ENCODE data around the gene IL1RAPL2.
"Not testable (repeated sequence)": the region's sequence is repeated elsewhere in the genome, so short reads cannot be mapped to it uniquely, and the experiment has no call there.

Gene IL1RAPL2

GRCh38 chrX:105636667-105637066 lies 1070.7 kb downstream of the IL1RAPL2 start:
- no peak for DNase-seq

DNA sequence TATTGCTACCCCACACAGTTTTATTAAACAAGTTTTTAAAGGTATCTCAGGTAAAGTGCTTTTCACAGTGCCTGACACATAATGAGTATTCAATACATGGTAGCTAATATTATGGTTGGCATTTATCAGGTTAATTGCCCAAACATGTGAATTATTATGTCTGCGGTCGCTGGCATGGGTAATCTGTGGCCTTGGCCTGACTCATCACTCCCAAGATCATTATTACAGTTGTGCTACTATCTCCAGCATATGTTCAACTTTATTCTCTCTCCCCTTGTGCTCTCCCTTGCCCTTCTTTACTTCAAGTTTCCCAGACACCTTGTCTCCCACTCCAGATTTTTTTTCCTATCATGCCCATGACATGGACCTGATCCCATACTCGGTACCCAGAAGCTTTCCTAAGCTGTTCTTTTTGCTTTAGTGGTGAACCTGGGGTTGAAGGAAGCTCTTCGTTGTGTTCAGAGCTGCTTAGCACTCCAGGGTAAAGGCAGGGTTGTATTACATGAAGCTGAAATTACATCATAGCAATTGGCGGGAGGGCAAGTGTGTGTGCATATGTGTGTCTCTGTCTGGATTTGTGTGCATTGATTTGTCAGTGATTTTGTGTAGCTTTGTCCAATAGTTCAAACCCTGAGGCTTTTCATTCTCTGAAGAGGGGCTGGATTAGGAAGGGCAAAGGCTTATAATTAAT lies 1079.8 kb downstream of the IL1RAPL2 start:
- DNase-seq: no peak

- DNase-seq: no peak
These were observed 1080.8 kb downstream of the IL1RAPL2 start for GRCh38 chrX:105646592-105647372.

- no peak for DNase-seq
These were observed 1081.8 kb downstream of the IL1RAPL2 start for GRCh38 chrX:105647749-105648148.

DNA sequence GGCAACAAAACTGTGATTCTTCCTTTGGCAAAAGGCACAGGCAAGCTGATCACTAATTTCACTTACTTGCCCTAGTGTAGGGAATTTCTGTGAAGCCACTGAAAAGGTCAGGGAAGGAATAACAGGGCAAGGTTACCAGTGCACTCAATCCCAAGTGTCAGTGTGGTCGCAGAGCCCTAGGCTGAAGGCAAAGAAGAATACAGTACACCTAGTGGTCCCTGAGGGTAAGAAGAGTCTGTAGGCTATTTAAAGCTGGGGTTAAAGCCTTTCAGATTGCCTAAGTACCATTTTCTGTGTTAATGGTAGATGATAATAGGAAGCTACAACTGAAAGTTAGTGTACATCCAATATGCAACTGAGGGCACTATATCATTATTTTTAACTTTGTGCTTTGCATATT lies 1082.7 kb downstream of the IL1RAPL2 start:
- DNase-seq: no peak

GRCh38 chrX:105650577-105650976 lies 1084.6 kb downstream of the IL1RAPL2 start:
- DNase-seq: no peak

- DNase-seq: no peak
These were observed 1085.0 kb downstream of the IL1RAPL2 start for GRCh38 chrX:105650986-105651385.

GRCh38 chrX:105653891-105654290 lies 1087.9 kb downstream of the IL1RAPL2 start:
- no peak for DNase-seq

GRCh38 chrX:105658136-105658535 lies 1092.1 kb downstream of the IL1RAPL2 start:
- no peak for DNase-seq

GRCh38 chrX:105662248-105662647 lies 1096.2 kb downstream of the IL1RAPL2 start:
- DNase-seq: no peak

DNA sequence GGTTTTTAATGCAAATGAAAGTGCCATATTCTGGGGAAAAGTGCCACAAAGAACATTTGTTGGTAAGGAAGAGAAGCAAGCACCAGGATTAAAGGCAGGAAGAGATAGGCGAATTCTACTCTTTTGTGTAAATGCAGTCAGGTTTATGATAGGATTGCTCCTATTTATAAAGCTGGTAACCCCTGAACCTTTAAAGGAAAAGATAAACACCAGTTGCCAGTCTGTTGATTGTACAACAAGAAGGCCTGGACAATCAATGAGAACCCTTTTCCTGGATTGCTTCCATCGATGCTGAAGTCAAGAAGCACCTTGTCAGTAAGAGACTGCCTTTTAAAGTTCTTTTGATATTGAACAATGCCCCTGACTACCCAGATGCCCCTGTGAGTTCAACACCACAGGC lies 1098.2 kb downstream of the IL1RAPL2 start:
- no peak for DNase-seq

DNA sequence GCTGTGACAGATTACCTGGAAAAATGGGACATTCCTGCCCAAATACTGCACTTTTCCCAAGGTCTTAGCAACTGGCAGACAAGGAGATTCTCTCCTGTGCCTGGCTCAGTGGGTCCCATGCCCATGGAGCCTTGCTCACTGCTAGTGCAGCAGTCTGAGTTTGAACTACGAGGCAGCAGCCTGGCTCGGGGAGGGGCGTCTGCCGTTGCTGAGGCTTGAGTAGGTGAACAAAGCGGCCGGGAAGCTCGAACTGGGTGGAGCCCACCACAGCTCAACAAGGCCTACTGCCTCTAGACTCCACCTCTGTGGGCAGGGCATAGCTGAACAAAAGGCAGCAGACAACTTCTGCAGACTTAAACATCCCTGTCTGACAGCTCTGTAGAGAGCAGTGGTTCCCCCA lies 1118.3 kb downstream of the IL1RAPL2 start:
- DNase-seq: not testable (repeated sequence)

DNA sequence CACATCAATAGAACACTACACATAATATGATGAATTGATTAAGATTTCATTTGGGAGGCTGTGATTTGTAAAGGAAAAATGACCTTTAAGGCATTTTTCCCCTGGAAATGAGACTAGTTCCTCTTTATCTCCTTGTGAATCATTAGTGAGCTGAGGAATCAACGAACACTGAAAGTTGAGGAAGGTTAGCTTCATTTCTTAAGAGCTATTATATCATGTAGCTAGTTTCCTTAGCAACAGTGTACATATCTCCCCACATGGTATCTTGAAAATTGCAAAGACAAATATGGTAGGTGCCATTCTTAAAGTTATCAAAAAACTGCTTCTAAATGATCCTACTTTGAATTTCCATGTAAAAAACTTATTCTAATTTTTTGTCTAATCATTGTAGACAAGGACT lies 1128.8 kb downstream of the IL1RAPL2 start:
- no peak for DNase-seq

DNA sequence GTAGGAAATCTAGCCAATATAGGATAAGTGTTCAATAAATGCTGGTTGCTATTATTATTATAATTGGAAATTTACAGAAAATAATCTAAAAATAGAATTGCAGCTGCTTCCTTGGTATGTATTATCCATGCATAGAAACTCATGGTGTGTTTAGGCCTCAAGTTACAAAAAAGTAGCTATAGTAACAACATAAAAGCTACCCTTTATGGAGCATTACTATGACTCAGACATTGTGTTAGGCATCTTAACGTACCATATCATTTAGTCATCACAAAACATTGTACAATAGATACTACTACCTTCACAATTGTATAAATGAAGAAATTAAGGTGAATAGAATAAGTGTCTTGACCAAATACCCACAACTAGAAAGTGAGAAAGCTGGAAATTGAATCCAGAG lies 1129.5 kb downstream of the IL1RAPL2 start:
- no peak for DNase-seq

- no peak for DNase-seq
These were observed 1130.9 kb downstream of the IL1RAPL2 start for GRCh38 chrX:105696870-105697269.

DNA sequence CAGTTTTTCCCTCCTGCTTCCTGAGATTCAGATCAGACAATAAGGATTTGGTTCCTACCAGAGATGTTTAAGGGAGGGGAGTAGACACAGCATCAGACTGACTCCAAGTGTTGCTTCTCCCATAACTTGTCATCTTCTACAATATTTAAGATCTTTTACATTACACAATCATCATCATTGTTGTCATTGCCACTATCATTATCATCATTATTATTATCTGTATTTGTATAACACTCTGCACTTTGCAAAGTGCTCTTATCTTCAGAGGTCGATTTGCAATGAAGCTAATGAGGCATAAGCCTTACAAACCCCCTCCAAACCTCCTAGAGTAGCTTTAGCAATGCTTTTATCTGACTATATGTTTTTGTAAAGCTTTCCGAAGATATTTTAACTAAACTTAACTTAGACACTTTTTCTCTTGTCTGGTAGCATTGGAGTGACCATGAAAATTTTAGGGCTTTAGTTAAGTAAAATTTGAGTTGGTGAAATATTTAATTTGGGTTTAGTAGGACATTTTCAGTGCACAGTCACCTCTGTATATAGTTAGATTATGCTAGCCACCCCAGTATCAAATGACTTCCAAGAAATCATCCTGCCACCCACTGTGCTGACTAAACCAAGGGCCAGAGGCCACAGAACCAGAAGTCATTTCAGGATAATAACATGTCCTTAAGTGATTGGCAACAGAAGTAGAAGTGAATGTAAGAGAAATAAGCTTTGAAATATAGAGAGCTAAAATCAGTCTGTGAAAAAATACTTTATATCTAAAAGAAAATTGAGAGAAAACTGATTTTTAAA lies 1132.2 kb downstream of the IL1RAPL2 start:
- no peak for DNase-seq

DNA sequence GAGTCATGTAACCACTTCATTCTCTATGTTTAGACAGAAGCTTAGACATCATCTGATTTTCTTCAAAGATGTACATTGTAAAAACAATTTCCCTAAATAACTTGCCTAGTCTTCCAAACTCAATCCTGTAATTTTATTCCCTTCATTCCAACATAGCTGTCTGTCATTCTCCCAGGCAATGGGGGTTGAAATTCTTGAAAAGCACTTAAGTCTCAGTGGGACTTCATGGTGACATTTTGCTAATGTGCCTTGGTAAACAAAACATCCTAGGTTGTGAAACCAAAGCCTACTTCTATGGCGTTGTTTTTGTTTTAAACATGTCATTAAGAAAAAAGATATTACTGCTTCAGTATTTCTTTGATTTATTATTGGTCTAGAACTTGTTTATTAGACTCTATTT lies 1134.3 kb downstream of the IL1RAPL2 start:
- DNase-seq: no peak

DNA sequence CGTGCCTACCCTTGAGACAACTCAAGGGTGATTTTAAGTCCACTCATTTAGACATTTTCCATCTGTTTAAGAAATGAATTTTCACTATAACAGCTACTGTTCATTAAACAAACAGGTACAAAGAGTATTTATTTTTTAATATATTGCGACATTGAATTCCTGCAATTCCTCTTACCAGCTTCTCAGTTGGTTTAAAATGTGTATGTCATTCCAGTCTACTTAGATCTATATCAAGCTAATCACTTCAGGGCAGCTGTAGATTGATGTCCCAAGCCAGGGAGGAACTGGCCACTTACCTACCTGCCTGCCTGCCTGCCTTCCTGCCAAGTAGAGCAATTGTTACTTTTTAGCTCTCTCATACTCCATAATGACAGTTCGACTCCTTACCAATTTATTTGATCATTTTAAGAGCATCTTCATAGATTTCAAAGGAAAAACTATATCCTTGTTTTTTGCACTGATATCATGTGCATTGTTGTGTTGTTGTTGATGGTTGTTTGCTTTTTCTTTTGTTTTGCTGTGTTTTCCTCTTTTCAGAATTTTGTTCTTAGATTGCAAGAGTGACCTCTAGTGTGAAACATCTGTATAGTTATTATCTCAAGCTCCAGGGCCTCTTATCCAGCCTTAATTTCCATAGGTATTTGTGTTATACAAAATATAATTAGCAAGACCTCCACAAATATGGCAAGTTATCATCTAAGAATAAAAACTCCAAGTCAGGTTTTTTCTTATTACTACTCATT lies 1135.5 kb downstream of the IL1RAPL2 start:
- no peak for DNase-seq

DNA sequence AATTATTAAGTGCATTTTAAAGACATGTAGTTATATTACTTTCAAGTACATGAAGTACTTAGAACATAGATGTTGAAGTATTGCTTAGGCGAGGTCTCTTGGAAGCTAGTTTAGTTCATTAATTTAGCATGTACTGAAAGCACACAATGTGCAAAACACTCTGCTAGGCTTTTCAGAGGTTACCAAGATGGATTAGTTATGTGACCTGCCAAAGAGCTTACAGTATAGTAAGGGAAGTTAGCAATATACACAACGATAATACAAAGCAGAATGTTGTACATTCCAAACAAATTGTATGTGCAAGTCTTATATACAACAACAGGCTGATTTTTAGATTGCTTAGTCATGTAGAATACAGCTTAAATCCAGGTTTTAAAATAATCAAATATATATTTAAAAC lies 1137.9 kb downstream of the IL1RAPL2 start:
- no peak for DNase-seq

DNA sequence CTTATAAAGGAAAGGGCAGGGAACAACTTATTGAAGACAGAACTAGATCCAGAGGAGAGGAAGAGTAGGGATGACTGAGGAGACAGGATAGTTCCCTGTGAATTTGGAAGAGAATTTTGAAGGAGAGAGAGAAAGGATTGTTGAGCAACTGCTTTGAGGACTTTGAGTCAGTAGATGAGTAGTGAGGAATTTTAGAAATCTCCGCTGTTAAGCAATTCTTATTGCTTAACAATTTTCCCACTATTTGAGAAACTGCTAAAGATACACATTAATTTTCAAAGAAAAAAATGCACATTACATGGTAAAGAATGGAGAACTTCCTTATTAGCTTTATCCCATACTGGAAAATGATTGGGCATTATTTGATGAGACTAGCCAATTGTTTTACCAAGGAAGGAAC lies 1140.0 kb downstream of the IL1RAPL2 start:
- no peak for DNase-seq

GRCh38 chrX:105711805-105712204 lies 1145.8 kb downstream of the IL1RAPL2 start:
- DNase-seq: no peak

GRCh38 chrX:105715746-105716145 lies 1149.7 kb downstream of the IL1RAPL2 start:
- no peak for DNase-seq
